Endodermal cell (in vitro differentiated cells): Measurements from ENCODE around the gene CCDC33. TPM values are rescaled to one million over a fixed set of nuclear protein-coding genes. Genes with fewer than 3 reads are reported as not detected.
A peak's percentile ranks its signal among the peaks of the same experiment; 100 is the strongest.

Experiments used
- DNase-seq: peaks from one replicate; pipeline ENCODE4 v3.0.0-alpha.2; 2017
- H3K27ac ChIP-seq: 2 replicates; pipeline ENCODE4 v1.5.1; 2013; ENCODE audit warnings: mild to moderate bottlenecking, low read depth, low read length, moderate library complexity
- H3K27me3 ChIP-seq: 2 replicates; pipeline ENCODE4 v1.6.1; 2013; ENCODE audit warnings: mild to moderate bottlenecking, low read length, moderate library complexity; ENCODE audit not compliant: insufficient read depth, control insufficient read depth, poor library complexity, severe bottlenecking
- H3K36me3 ChIP-seq: 2 replicates; pipeline ENCODE4 v1.7.0; 2013; ENCODE audit warnings: mild to moderate bottlenecking, low read length, moderate library complexity; ENCODE audit not compliant: control insufficient read depth, insufficient read depth
- H3K4me1 ChIP-seq: one replicate; pipeline ENCODE4 v1.7.0; 2013; ENCODE audit warnings: low read length; ENCODE audit not compliant: control insufficient read depth, insufficient read depth
- H3K4me3 ChIP-seq: 2 replicates; pipeline ENCODE4 v1.5.1; 2013; ENCODE audit warnings: mild to moderate bottlenecking, low read length, moderate library complexity
- H3K9ac ChIP-seq: 2 replicates; pipeline ENCODE4 v1.6.1; 2013; ENCODE audit warnings: mild to moderate bottlenecking, low read length, moderate library complexity; ENCODE audit not compliant: poor library complexity, severe bottlenecking; ENCODE audit errors: extremely low read depth
- H3K9me3 ChIP-seq: 2 replicates; pipeline ENCODE4 v1.6.1; 2013; ENCODE audit warnings: mild to moderate bottlenecking, low read length, moderate library complexity; ENCODE audit not compliant: control insufficient read depth
- H3K27ac Mint-ChIP-seq: 2 replicates; pipeline ENCODE4 v1.8.0; 2020; ENCODE audit warnings: mixed read lengths
- H3K27me3 Mint-ChIP-seq: 2 replicates; pipeline ENCODE4 v1.8.0; 2021; ENCODE audit warnings: mild to moderate bottlenecking, mixed read lengths; ENCODE audit not compliant: insufficient read depth
- H3K36me3 Mint-ChIP-seq: 2 replicates; pipeline ENCODE4 v1.8.0; 2020; ENCODE audit warnings: low read depth, mixed read lengths
- H3K4me1 Mint-ChIP-seq: 2 replicates; pipeline ENCODE4 v1.8.0; 2020; ENCODE audit warnings: mixed read lengths
- H3K4me3 Mint-ChIP-seq: 2 replicates; pipeline ENCODE4 v1.8.0; 2020; ENCODE audit warnings: mild to moderate bottlenecking, moderate library complexity, mixed read lengths
- H3K9me3 Mint-ChIP-seq: 2 replicates; pipeline ENCODE4 v1.8.0; 2020; ENCODE audit warnings: mild to moderate bottlenecking, mixed read lengths
- CTCF ChIP-seq: fragments of 200-600 bp; sonication (generic); conservative IDR thresholded peaks from 2 replicates; pipeline ENCODE4 v1.5.0; 2021; ENCODE audit warnings: antibody characterized with exemption, mild to moderate bottlenecking
- WGBS, 2 experiments: methylation state at CpG; one replicate each; pipeline versions ENCODE4 v1.1.5 to v1.1.7; 2013; ENCODE audit warnings: missing lambda C conversion rate in 2 of 2, mixed read lengths in 1 of 2; ENCODE audit not compliant: insufficient coverage in 1 of 2, insufficient read length in 1 of 2; 5-methylcytosine and 5-hydroxymethylcytosine counted together
- total RNA-seq, 2 donors: library from RNA; stranded (reverse); fragmentation: NEBNext Ultra II Directional in 1 of 2; extraction: Animal tissue kit (Norgen Biotek cat#: 25700) in 1 of 2; gene quantifications; 2 replicates in 1 of 2; 3 replicates in 1 of 2; pipeline ENCODE4 v1.2.1, GENCODE V29; 2021

The CCDC33 gene
- total RNA-seq, 2 donors from 2014 or later = 2.8 to 3.5 TPM

DNA sequence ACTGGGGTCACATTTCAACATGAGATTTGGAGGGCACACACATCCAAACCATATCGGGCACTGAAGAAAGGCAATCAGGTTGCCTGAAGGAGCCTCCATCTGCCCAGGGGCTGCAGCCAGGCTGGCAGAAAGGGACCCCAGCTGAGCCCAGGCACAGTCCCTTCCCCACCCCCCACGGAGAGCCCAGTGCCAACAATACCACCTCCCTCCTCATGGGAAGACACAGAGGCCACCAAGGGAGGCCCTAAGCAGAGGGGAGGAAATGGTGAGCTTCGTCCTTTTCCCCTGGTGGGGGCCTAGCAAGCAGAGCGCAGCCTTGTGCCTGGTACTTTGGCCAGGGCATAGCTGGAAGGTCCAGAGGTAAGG, 30.6 kb upstream of the CCDC33 start:
- H3K36me3 ChIP-seq = no peaks in the 10 kb centered on the region
- no peak overlapping the region for H3K4me3 ChIP-seq
- no peak for DNase-seq
- WGBS, 2 experiments = 86 to 100% methylated on average over 1 to 4 of the region's 4 CpGs
- Mint-ChIP-seq H3K9me3 (no peaks in the 10 kb centered on the region), H3K4me1 (peaks cover 47% of the 10 kb centered on the region), H3K4me3 (no peak overlapping the region), H3K27me3 (peaks cover 19% of the 10 kb centered on the region), H3K27ac (no peak overlapping the region), H3K36me3 (no peaks in the 10 kb centered on the region)
- H3K27ac ChIP-seq = no peak overlapping the region
- H3K4me1 ChIP-seq = peaks cover 25% of the 10 kb centered on the region
- no peak overlapping the region for H3K9ac ChIP-seq
- no peak for TF ChIP-seq CTCF
- no peaks in the 10 kb centered on the region for H3K27me3 ChIP-seq
- H3K9me3 ChIP-seq = no peaks in the 10 kb centered on the region

GRCh38 chr15:74206801-74207281, 29.3 kb upstream of the CCDC33 start:
- TF ChIP-seq CTCF = no peak

GRCh38 chr15:74207652-74208440, 28.3 kb upstream of the CCDC33 start:
- Histone ChIP-seq H3K4me1 (peaks cover 8% of the 10 kb centered on the region), H3K27ac (no peak overlapping the region), H3K27me3 (no peaks in the 10 kb centered on the region), H3K4me3 (no peak overlapping the region), H3K9ac (no peak overlapping the region), H3K36me3 (no peaks in the 10 kb centered on the region), H3K9me3 (no peaks in the 10 kb centered on the region)
- H3K9me3 Mint-ChIP-seq = no peaks in the 10 kb centered on the region
- peak overlapping the region; percentile 18 for H3K27ac Mint-ChIP-seq
- no peak for TF ChIP-seq CTCF
- H3K27me3 Mint-ChIP-seq = peaks cover 19% of the 10 kb centered on the region
- peak overlapping the region; percentile 25 for H3K4me3 Mint-ChIP-seq
- 91 to 94% methylated on average over 8 to 16 of the region's 16 CpGs for WGBS, 2 experiments
- H3K36me3 Mint-ChIP-seq = no peaks in the 10 kb centered on the region
- peaks cover 39% of the 10 kb centered on the region for H3K4me1 Mint-ChIP-seq
- DNase-seq = no peak

More at GRCh38 chr15:74206801-74207281, 29.3 kb upstream of the CCDC33 start:
- 83 to 88% methylated on average over 6 of the region's 6 CpGs for WGBS, 2 experiments
- Mint-ChIP-seq H3K4me3 (no peak overlapping the region), H3K27me3 (peaks cover 19% of the 10 kb centered on the region), H3K27ac (no peak overlapping the region), H3K9me3 (no peaks in the 10 kb centered on the region), H3K4me1 (peaks cover 40% of the 10 kb centered on the region), H3K36me3 (no peaks in the 10 kb centered on the region)
- Histone ChIP-seq H3K27me3 (no peaks in the 10 kb centered on the region), H3K27ac (no peak overlapping the region), H3K9ac (no peak overlapping the region), H3K36me3 (no peaks in the 10 kb centered on the region), H3K4me1 (peaks cover 13% of the 10 kb centered on the region), H3K9me3 (no peaks in the 10 kb centered on the region), H3K4me3 (no peak overlapping the region)
- DNase-seq = no peak
